ENCODE data around the gene CYP4A22. TPM values are rescaled to one million over a fixed set of nuclear protein-coding genes. Genes with fewer than 3 reads are reported as not detected.
"Not testable (repeated sequence)": the region's sequence is repeated elsewhere in the genome, so short reads cannot be mapped to it uniquely, and the experiment has no call there.

Gene CYP4A22
- total RNA-seq, 1 experiment from 2014 or later: not detected

- CTCF ChIA-PET: no interaction called here
- no peaks in the 10 kb centered on the region for H3K36me3 Mint-ChIP-seq (ENCODE audit: insufficient read depth, unreplicated experiment)
- TF ChIP-seq CTCF (IDR thresholded peaks at IDR 0.05; ENCODE audit: unreplicated experiment): no peak
- no peaks in the 10 kb centered on the region for H3K27me3 Mint-ChIP-seq (ENCODE audit: unreplicated experiment)
- no peaks in the 10 kb centered on the region for H3K4me1 Mint-ChIP-seq (ENCODE audit: low read depth, unreplicated experiment)
- no TSS peak for BruUV-seq (replicated peaks)
- DNase-seq: no peak
- H3K4me3 Mint-ChIP-seq (ENCODE audit: low read depth, unreplicated experiment): no peak overlapping the region
- H3K27ac Mint-ChIP-seq (ENCODE audit: unreplicated experiment): no peak overlapping the region
- intact Hi-C loops (cut with micrococcal nuclease; ENCODE audit: unreplicated experiment): loop anchor here (5.0 kb wide), 1 partner anchor 71 kb away; no protein-coding TSS in a partner anchor
- H3K9me3 Mint-ChIP-seq (ENCODE audit: low read depth, unreplicated experiment): no peaks in the 10 kb centered on the region
These were observed 30.4 kb upstream of the CYP4A22 start for GRCh38 chr1:47106792-47107191.

GRCh38 chr1:47107851-47108574, 29.2 kb upstream of the CYP4A22 start:
- peak; percentile 60 for DNase-seq
- H3K27ac Mint-ChIP-seq (ENCODE audit: unreplicated experiment); H3K9me3 Mint-ChIP-seq (ENCODE audit: low read depth, unreplicated experiment); H3K4me1 Mint-ChIP-seq (ENCODE audit: low read depth, unreplicated experiment); H3K36me3 Mint-ChIP-seq (ENCODE audit: insufficient read depth, unreplicated experiment); H3K27me3 Mint-ChIP-seq (ENCODE audit: unreplicated experiment); H3K4me3 Mint-ChIP-seq (ENCODE audit: low read depth, unreplicated experiment): not testable (repeated sequence)
- intact Hi-C loops (cut with micrococcal nuclease; ENCODE audit: unreplicated experiment): loop anchor here (5.0 kb wide), 1 partner anchor 69 kb away; no protein-coding TSS in a partner anchor
- TSS peak; percentile 92 for BruUV-seq (replicated peaks)
- CTCF ChIA-PET: interaction anchor here (0.5 kb wide), 1 partner anchor 560 kb away, joined by 3 read pairs; no protein-coding TSS in a partner anchor

- BruUV-seq (replicated peaks); DNase-seq; H3K4me3 Mint-ChIP-seq (ENCODE audit: low read depth, unreplicated experiment); H3K4me1 Mint-ChIP-seq (ENCODE audit: low read depth, unreplicated experiment); H3K36me3 Mint-ChIP-seq (ENCODE audit: insufficient read depth, unreplicated experiment); CTCF ChIA-PET; H3K27me3 Mint-ChIP-seq (ENCODE audit: unreplicated experiment); H3K27ac Mint-ChIP-seq (ENCODE audit: unreplicated experiment); H3K9me3 Mint-ChIP-seq (ENCODE audit: low read depth, unreplicated experiment): not testable (repeated sequence)
- intact Hi-C loops (cut with micrococcal nuclease; ENCODE audit: unreplicated experiment): loop anchor here (5.0 kb wide), 1 partner anchor 68 kb away; no protein-coding TSS in a partner anchor
These were observed 27.8 kb upstream of the CYP4A22 start for GRCh38 chr1:47109482-47109881.

- TF ChIP-seq CTCF (IDR thresholded peaks at IDR 0.05; ENCODE audit: unreplicated experiment): no peak
- no peak for DNase-seq
- no peak overlapping the region for H3K27ac Mint-ChIP-seq (ENCODE audit: unreplicated experiment)
- peaks cover 6% of the 10 kb centered on the region for H3K9me3 Mint-ChIP-seq (ENCODE audit: low read depth, unreplicated experiment)
- no peak overlapping the region for H3K4me3 Mint-ChIP-seq (ENCODE audit: low read depth, unreplicated experiment)
- no peaks in the 10 kb centered on the region for H3K27me3 Mint-ChIP-seq (ENCODE audit: unreplicated experiment)
- H3K36me3 Mint-ChIP-seq (ENCODE audit: insufficient read depth, unreplicated experiment): no peaks in the 10 kb centered on the region
- no TSS peak for BruUV-seq (replicated peaks)
- CTCF ChIA-PET: no interaction called here
- intact Hi-C loops (cut with micrococcal nuclease; ENCODE audit: unreplicated experiment): no loop called here
- no peaks in the 10 kb centered on the region for H3K4me1 Mint-ChIP-seq (ENCODE audit: low read depth, unreplicated experiment)
These were observed 24.1 kb upstream of the CYP4A22 start for GRCh38 chr1:47113178-47113577.

GRCh38 chr1:47121039-47121438, 16.2 kb upstream of the CYP4A22 start:
- H3K9me3 Mint-ChIP-seq (ENCODE audit: low read depth, unreplicated experiment); CTCF ChIA-PET; H3K36me3 Mint-ChIP-seq (ENCODE audit: insufficient read depth, unreplicated experiment); H3K27ac Mint-ChIP-seq (ENCODE audit: unreplicated experiment); intact Hi-C loops (cut with micrococcal nuclease; ENCODE audit: unreplicated experiment); DNase-seq; H3K27me3 Mint-ChIP-seq (ENCODE audit: unreplicated experiment); H3K4me1 Mint-ChIP-seq (ENCODE audit: low read depth, unreplicated experiment); H3K4me3 Mint-ChIP-seq (ENCODE audit: low read depth, unreplicated experiment); BruUV-seq (replicated peaks): not testable (repeated sequence)

GRCh38 chr1:47124834-47125233, 12.4 kb upstream of the CYP4A22 start:
- H3K4me1 Mint-ChIP-seq (ENCODE audit: low read depth, unreplicated experiment); intact Hi-C loops (cut with micrococcal nuclease; ENCODE audit: unreplicated experiment); H3K4me3 Mint-ChIP-seq (ENCODE audit: low read depth, unreplicated experiment); DNase-seq; H3K9me3 Mint-ChIP-seq (ENCODE audit: low read depth, unreplicated experiment); H3K36me3 Mint-ChIP-seq (ENCODE audit: insufficient read depth, unreplicated experiment); CTCF ChIA-PET; H3K27ac Mint-ChIP-seq (ENCODE audit: unreplicated experiment); BruUV-seq (replicated peaks): not testable (repeated sequence)
- H3K27me3 Mint-ChIP-seq (ENCODE audit: unreplicated experiment): peaks cover 15% of the 10 kb centered on the region

GRCh38 chr1:47126997-47127396, 10.2 kb upstream of the CYP4A22 start:
- intact Hi-C loops (cut with micrococcal nuclease; ENCODE audit: unreplicated experiment); CTCF ChIA-PET; H3K4me3 Mint-ChIP-seq (ENCODE audit: low read depth, unreplicated experiment); BruUV-seq (replicated peaks); H3K27ac Mint-ChIP-seq (ENCODE audit: unreplicated experiment); H3K9me3 Mint-ChIP-seq (ENCODE audit: low read depth, unreplicated experiment); H3K36me3 Mint-ChIP-seq (ENCODE audit: insufficient read depth, unreplicated experiment); H3K4me1 Mint-ChIP-seq (ENCODE audit: low read depth, unreplicated experiment); DNase-seq: not testable (repeated sequence)
- H3K27me3 Mint-ChIP-seq (ENCODE audit: unreplicated experiment): peaks cover 30% of the 10 kb centered on the region

All from Calu3 (cell line).